SK-N-SH (cell line): ENCODE data around the gene CDC42SE1. TPM values are rescaled to one million over a fixed set of nuclear protein-coding genes. Genes with fewer than 3 reads are reported as not detected.

Source experiments
- CTCF ChIA-PET: fragments of 300-600, 350-600 bp; formaldehyde crosslinking; extraction: SDS; loops from one replicate; lab custom pipeline; 2021; lab: Yijun Ruan, JAX
- POLR2A ChIA-PET: fragments of 350-600 bp; sonication (Branson Sonifier 250); formaldehyde crosslinking; extraction: SDS; loops from one replicate; lab custom pipeline; 2020; ENCODE audit warnings: antibody characterized with exemption, inconsistent platforms; lab: Yijun Ruan, JAX
- DNase-seq: peaks from one replicate; pipeline ENCODE4 v3.0.0; 2012
- H2AFZ ChIP-seq: fragments of 200-600 bp; sonication (generic); 2 replicates; pipeline ENCODE4 v1.8.1; 2016; ENCODE audit warnings: antibody characterized with exemption, mild to moderate bottlenecking, low read depth
- H3F3A ChIP-seq: fragments of 200-600 bp; sonication (generic); replicated peaks from 2 replicates; pipeline ENCODE3; 2016; ENCODE audit warnings: antibody characterized with exemption, mild to moderate bottlenecking; ENCODE audit not compliant: insufficient read depth
- H3K27ac ChIP-seq, 2 experiments: fragments of 200-500 bp in 1 of 2; fragments of 200-600 bp in 1 of 2; sonication (Bioruptor generic) in 1 of 2; sonication (generic), shearing (Covaris generic) in 1 of 2; 2 replicates each; pipeline versions ENCODE4 v1.5.1 to v1.6.1; 2014 to 2016; ENCODE audit warnings: low read depth in 2 of 2, inconsistent platforms in 1 of 2, low read length in 1 of 2, mild to moderate bottlenecking in 1 of 2, mixed read lengths in 1 of 2
- H3K27me3 ChIP-seq: fragments of 200-600 bp; sonication (generic), shearing (Covaris generic); 2 replicates; pipeline ENCODE4 v1.6.1; 2016; ENCODE audit warnings: mixed run types; ENCODE audit not compliant: insufficient read depth
- H3K36me3 ChIP-seq, 2 experiments: fragments of 200-500 bp in 1 of 2; fragments of 200-600 bp in 1 of 2; sonication (Bioruptor generic) in 1 of 2; sonication (generic) in 1 of 2; replicated peaks in 1 of 2; 2 replicates each; pipeline versions ENCODE3 to v1.5.1; 2014 to 2016; ENCODE audit warnings: low read length in 1 of 2, mild to moderate bottlenecking in 1 of 2; ENCODE audit not compliant: insufficient read depth in 2 of 2, control insufficient read depth in 1 of 2
- H3K4me1 ChIP-seq, 2 experiments: fragments of 200-500 bp in 1 of 2; fragments of 200-600 bp in 1 of 2; sonication (Bioruptor generic) in 1 of 2; sonication (generic), shearing (Covaris generic) in 1 of 2; 2 replicates each; pipeline versions ENCODE4 v1.5.1 to v1.6.1; 2014 to 2016; ENCODE audit warnings: low read depth in 1 of 2, low read length in 1 of 2, mixed run types in 1 of 2; ENCODE audit not compliant: insufficient read depth in 2 of 2, control insufficient read depth in 1 of 2
- H3K4me2 ChIP-seq: fragments of 200-600 bp; sonication (generic), shearing (Covaris generic); 2 replicates; pipeline ENCODE4 v1.6.1; 2017; ENCODE audit warnings: mixed run types
- H3K4me3 ChIP-seq, 2 experiments: fragments of 200-500 bp in 1 of 2; fragments of 200-600 bp in 1 of 2; sonication (Bioruptor generic) in 1 of 2; sonication (generic), shearing (Covaris generic) in 1 of 2; 2 replicates each; pipeline versions ENCODE4 v1.5.1 to v1.8.1; 2014 to 2016; ENCODE audit warnings: low read depth in 2 of 2, inconsistent platforms in 1 of 2, low read length in 1 of 2, mild to moderate bottlenecking in 1 of 2, mixed read lengths in 1 of 2, moderate library complexity in 1 of 2
- H3K79me2 ChIP-seq: fragments of 200-600 bp; sonication (generic); 2 replicates; pipeline ENCODE4 v1.8.1; 2017; ENCODE audit warnings: mild to moderate bottlenecking; ENCODE audit not compliant: insufficient read depth
- H3K9ac ChIP-seq: fragments of 200-600 bp; sonication (generic); 2 replicates; pipeline ENCODE4 v1.6.1; 2017; ENCODE audit warnings: mixed run types
- H3K9me2 ChIP-seq: fragments of 200-600 bp; sonication (generic); 2 replicates; pipeline ENCODE4 v1.6.1; 2017; ENCODE audit warnings: mixed run types
- H3K9me3 ChIP-seq: fragments of 200-600 bp; sonication (generic); 2 replicates; pipeline ENCODE4 v1.6.1; 2017; ENCODE audit warnings: mixed run types, mild to moderate bottlenecking, moderate library complexity
- H4K20me1 ChIP-seq: fragments of 200-600 bp; sonication (generic); 2 replicates; pipeline ENCODE4 v1.6.1; 2017; ENCODE audit warnings: mild to moderate bottlenecking, mixed run types; ENCODE audit not compliant: insufficient read depth
- CHD2 ChIP-seq: fragments of 150-350 bp; IDR thresholded peaks from 2 replicates; pipeline ENCODE4 v1.6.1; 2018; ENCODE audit warnings: low read length; ENCODE audit not compliant: partially characterized antibody
- CTCF ChIP-seq: fragments of 200-600 bp; sonication (generic); IDR thresholded peaks from 2 replicates; pipeline ENCODE4 v1.6.1; 2017; ENCODE audit warnings: antibody characterized with exemption, mild to moderate bottlenecking, moderate library complexity
- GATA2 ChIP-seq: sonication (generic); formaldehyde crosslinking; IDR thresholded peaks from 2 replicates; pipeline ENCODE4 v1.5.0; 2020; ENCODE audit warnings: mild to moderate bottlenecking, missing genetic modification reagents
- IRF3 ChIP-seq: fragments of 150-350 bp; IDR thresholded peaks from 2 replicates; pipeline ENCODE4 v1.6.1; 2016; ENCODE audit warnings: mild to moderate bottlenecking, low read depth, low read length
- MXI1 ChIP-seq: IDR thresholded peaks from 2 replicates; pipeline ENCODE4 v1.6.1; 2012; ENCODE audit warnings: mild to moderate bottlenecking, low read depth, low read length, improper control_type of control experiment
- NRF1 ChIP-seq: IDR thresholded peaks from 2 replicates; pipeline ENCODE4 v1.6.1; 2012; ENCODE audit warnings: low read depth, mild to moderate bottlenecking, low read length
- POLR2AphosphoS5 ChIP-seq: IDR thresholded peaks from 2 replicates; pipeline ENCODE4 v1.6.1; 2012; ENCODE audit warnings: low read depth, low read length
- RAD21 ChIP-seq: IDR thresholded peaks from 2 replicates; pipeline ENCODE4 v1.6.1; 2012; ENCODE audit warnings: mild to moderate bottlenecking, low read length
- REST ChIP-seq: IDR thresholded peaks from 2 replicates; pipeline ENCODE4 v1.6.1; 2012; ENCODE audit warnings: mild to moderate bottlenecking, low read depth, low read length, moderate library complexity
- RFX5 ChIP-seq: IDR thresholded peaks from 2 replicates; pipeline ENCODE4 v1.6.1; 2012; ENCODE audit warnings: mild to moderate bottlenecking, improper control_type of control experiment, low read length
- RXRA ChIP-seq: IDR thresholded peaks from 2 replicates; pipeline ENCODE4 v1.4.0; 2012; ENCODE audit warnings: low read depth, mild to moderate bottlenecking, borderline replicate concordance
- TCF12 ChIP-seq: IDR thresholded peaks from 2 replicates; pipeline ENCODE4 v1.4.0; 2012
- USF1 ChIP-seq: IDR thresholded peaks from 2 replicates; pipeline ENCODE4 v1.4.0; 2012; ENCODE audit warnings: low read depth, borderline replicate concordance
- USF2 ChIP-seq: fragments of 150-350 bp; IDR thresholded peaks from 2 replicates; pipeline ENCODE4 v1.6.1; 2017; ENCODE audit warnings: antibody characterized with exemption, low read length, low read depth, borderline replicate concordance
- WGBS: methylation state at CpG from one replicate; pipeline ENCODE4 v1.1.6; 2017; ENCODE audit warnings: low lambda C conversion rate; 5-methylcytosine and 5-hydroxymethylcytosine counted together
- polyA plus RNA-seq, 3 experiments: library from polyadenylated mRNA; depleted of rRNA; stranded (reverse); fragments of >200 nt; gene quantifications; 2 replicates each; pipeline ENCODE4 v1.2.3, GENCODE V29; 2012

CDC42SE1 gene
- polyA plus RNA-seq, 1 of the 3 experiments (the other 2 are of a cell fraction): 47.8 TPM

GRCh38 chr1:151055581-151055980 lies 3.8 kb downstream of the CDC42SE1 start:
- no peak for TF ChIP-seq CHD2
- TF ChIP-seq REST: no peak
- no peak for TF ChIP-seq NRF1
- TF ChIP-seq POLR2AphosphoS5: no peak
- H3F3A ChIP-seq: peaks cover 31% of the 10 kb centered on the region
- H3K4me2 ChIP-seq: no peak overlapping the region
- H3K27me3 ChIP-seq: no peaks in the 10 kb centered on the region
- H3K9me3 ChIP-seq: no peaks in the 10 kb centered on the region
- H3K27ac ChIP-seq: no peak overlapping the region
- no peak overlapping the region for H3K9ac ChIP-seq
- peaks cover 57% of the 10 kb centered on the region for H3K79me2 ChIP-seq
- DNase-seq: no peak
- ChIA-PET POLR2A (no interaction called here), CTCF (interaction anchor here (1.0 kb wide), 1 partner anchor 31 kb away, joined by 6 read pairs; no protein-coding TSS in a partner anchor)
- H3K36me3 ChIP-seq: peaks cover 56 to 61% of the 10 kb centered on the region in 2 experiments
- no peak overlapping the region for H2AFZ ChIP-seq
- no peak overlapping the region for H3K4me3 ChIP-seq
- H3K9me2 ChIP-seq: no peaks in the 10 kb centered on the region
- WGBS: 100% methylated on average over 1 of the region's 2 CpGs
- peaks cover 36% of the 10 kb centered on the region for H4K20me1 ChIP-seq
- H3K4me1 ChIP-seq: peaks cover 7 to 21% of the 10 kb centered on the region in 2 experiments; a peak in 3 of 4 replicates

GRCh38 chr1:151054971-151055547 lies 4.4 kb downstream of the CDC42SE1 start:
- Histone ChIP-seq H3K36me3 (peaks cover 56 to 65% of the 10 kb centered on the region in 2 experiments), H3K9ac (no peak overlapping the region), H3K9me2 (no peaks in the 10 kb centered on the region), H3K79me2 (peaks cover 52% of the 10 kb centered on the region), H3K9me3 (no peaks in the 10 kb centered on the region), H2AFZ (no peak overlapping the region), H3K4me1 (peaks cover 7 to 23% of the 10 kb centered on the region in 2 experiments; a peak in 3 of 4 replicates), H4K20me1 (peaks cover 36% of the 10 kb centered on the region), H3K27ac (no peak overlapping the region), H3K4me3 (no peak overlapping the region), H3F3A (peaks cover 34% of the 10 kb centered on the region), H3K4me2 (no peak overlapping the region), H3K27me3 (no peaks in the 10 kb centered on the region)
- POLR2A ChIA-PET: no interaction called here
- DNase-seq: no peak
- 86% methylated on average over 4 of the region's 4 CpGs for WGBS
- TF ChIP-seq RFX5 (no peak), GATA2 (CRISPR knock-in tag) (no peak), RXRA (no peak), CTCF (no peak), TCF12 (no peak), NRF1 (no peak), RAD21 (no peak), USF1 (no peak), POLR2AphosphoS5 (no peak), MXI1 (no peak), IRF3 (no peak), USF2 (no peak)
- CTCF ChIA-PET: interaction anchor here (1.0 kb wide), 1 partner anchor 30 kb away, joined by 6 read pairs; no protein-coding TSS in a partner anchor
